ENCODE results near the gene CPLX4. TPM values are rescaled to one million over a fixed set of nuclear protein-coding genes. Genes with fewer than 3 reads are reported as not detected.

CPLX4 gene
- total and polyA plus RNA-seq, 10 donors, result 0.04 TPM; not detected in 9

DNA sequence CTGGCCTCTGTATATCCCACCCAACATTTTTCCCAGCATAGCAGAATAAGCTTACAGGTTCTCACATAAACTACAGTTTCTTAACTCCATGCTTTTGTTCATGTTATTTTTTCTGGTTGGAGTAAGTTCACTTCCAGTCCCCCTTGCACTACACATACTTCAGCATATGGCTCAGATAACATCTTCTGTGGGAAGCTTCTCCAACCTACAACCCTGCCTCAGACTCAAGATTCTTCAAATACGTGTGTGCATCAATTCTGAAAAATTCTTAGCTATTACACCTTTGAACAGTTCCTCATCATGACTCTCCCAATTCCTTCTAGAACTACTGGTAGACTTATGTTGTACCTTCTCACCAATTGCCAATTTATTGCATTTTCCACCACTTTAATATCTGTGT lies 7.5 kb upstream of the CPLX4 start:
- WGBS, 5 donors, result 89 to 100% (median 97%) methylated on average over 1 of the region's 1 CpG
- H3K9me3 ChIP-seq, result no peaks in the 10 kb centered on the region
- no peak for DNase-seq
- H3K36me3 ChIP-seq, result peaks cover 5 to 55% (median 38%) of the 10 kb centered on the region in 6 donors
- H3K27ac ChIP-seq, result no peak overlapping the region
- no peak overlapping the region for H3K4me3 ChIP-seq
- no peaks in the 10 kb centered on the region for H3K27me3 ChIP-seq (replicated peaks in 1 of 7)
- no peak for TF ChIP-seq POLR2A (IDR thresholded peaks at IDR 0.05)
- TF ChIP-seq POLR2AphosphoS5 (IDR thresholded peaks at IDR 0.05), result no peak
- TF ChIP-seq, protein P1, sequence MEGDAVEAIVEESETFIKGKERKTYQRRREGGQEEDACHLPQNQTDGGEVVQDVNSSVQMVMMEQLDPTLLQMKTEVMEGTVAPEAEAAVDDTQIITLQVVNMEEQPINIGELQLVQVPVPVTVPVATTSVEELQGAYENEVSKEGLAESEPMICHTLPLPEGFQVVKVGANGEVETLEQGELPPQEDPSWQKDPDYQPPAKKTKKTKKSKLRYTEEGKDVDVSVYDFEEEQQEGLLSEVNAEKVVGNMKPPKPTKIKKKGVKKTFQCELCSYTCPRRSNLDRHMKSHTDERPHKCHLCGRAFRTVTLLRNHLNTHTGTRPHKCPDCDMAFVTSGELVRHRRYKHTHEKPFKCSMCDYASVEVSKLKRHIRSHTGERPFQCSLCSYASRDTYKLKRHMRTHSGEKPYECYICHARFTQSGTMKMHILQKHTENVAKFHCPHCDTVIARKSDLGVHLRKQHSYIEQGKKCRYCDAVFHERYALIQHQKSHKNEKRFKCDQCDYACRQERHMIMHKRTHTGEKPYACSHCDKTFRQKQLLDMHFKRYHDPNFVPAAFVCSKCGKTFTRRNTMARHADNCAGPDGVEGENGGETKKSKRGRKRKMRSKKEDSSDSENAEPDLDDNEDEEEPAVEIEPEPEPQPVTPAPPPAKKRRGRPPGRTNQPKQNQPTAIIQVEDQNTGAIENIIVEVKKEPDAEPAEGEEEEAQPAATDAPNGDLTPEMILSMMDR (IDR thresholded peaks at IDR 0.05 in 8 of 11, conservative IDR thresholded peaks at IDR 0.05 in 3 of 11), result no peak
- intact Hi-C loops (cut with DNase I; ENCODE audit: low total_unique reads), result no loop called here
- H3K4me1 ChIP-seq, result no peaks in the 10 kb centered on the region

DNA sequence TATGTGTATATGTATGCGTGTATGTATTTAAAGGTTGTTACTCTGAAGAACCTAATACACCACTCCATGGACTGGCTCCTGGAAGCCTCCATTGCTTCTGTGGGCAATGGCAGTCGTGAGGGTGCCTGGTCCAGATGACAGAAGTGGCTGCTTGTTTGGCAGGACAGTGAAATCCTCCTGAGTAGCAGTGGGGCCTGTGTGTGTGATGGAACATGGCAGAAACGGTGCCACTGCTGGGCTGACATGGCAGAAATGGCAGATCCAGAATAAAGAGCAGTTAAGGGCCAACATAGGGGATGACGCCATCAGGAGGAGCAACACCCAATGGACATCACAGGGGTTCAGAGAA lies 6.1 kb upstream of the CPLX4 start:
- no peak overlapping the region for H3K27ac ChIP-seq
- no peak for TF ChIP-seq POLR2AphosphoS5 (IDR thresholded peaks at IDR 0.05)
- H3K36me3 ChIP-seq, result peaks cover 5 to 41% (median 27%) of the 10 kb centered on the region in 6 donors
- H3K4me3 ChIP-seq, result no peak overlapping the region
- intact Hi-C loops (cut with DNase I; ENCODE audit: low total_unique reads), result no loop called here
- no peak for DNase-seq
- no peaks in the 10 kb centered on the region for H3K4me1 ChIP-seq
- no peaks in the 10 kb centered on the region for H3K9me3 ChIP-seq
- WGBS, 5 donors, result 92 to 97% (median 95%) methylated on average over 4 of the region's 4 CpGs
- H3K27me3 ChIP-seq (replicated peaks in 1 of 7), result no peaks in the 10 kb centered on the region

DNA sequence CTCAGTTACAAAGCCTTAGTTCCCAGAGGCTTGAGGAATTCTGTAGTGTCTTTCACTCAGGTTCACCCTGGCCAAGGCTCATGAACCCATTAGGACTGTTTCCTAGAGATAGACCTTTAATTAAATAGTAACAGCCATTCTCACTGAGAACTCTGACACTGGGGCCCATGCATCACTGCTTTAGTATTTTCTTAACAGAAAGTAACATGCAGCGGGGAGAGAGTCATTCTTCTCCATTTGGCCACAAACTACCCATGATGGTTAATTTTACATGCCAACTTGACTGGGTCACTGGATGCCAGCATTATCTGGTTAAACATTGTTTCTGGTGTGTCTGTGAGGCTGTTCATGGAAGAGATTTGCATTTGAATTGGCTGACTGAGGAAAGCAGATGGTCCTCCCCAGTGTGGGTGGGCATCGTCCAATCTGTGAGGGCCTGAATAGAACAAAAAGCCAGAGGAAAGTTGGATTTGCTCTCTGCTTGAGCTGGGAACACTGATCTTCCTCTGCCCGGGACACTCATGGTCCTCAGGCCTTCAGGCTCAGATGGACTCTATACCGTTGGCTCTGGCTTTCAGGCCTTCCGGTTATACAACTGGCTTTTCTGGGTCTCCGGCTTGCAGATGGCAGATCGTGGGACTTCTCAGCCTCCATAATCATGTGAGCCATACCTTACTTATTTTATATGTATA lies 5.6 kb upstream of the CPLX4 start:
- Histone ChIP-seq H3K27me3 (replicated peaks in 1 of 7) (no peaks in the 10 kb centered on the region), H3K27ac (no peak overlapping the region), H3K36me3 (peaks cover 5 to 36% (median 22%) of the 10 kb centered on the region in 6 donors), H3K4me3 (no peak overlapping the region), H3K9me3 (no peaks in the 10 kb centered on the region), H3K4me1 (no peaks in the 10 kb centered on the region)
- TF ChIP-seq POLR2A (IDR thresholded peaks at IDR 0.05) (no peak), POLR2AphosphoS5 (IDR thresholded peaks at IDR 0.05) (no peak)
- TF ChIP-seq, protein P1 (IDR thresholded peaks at IDR 0.05 in 8 of 11, conservative IDR thresholded peaks at IDR 0.05 in 3 of 11), result no peak
- intact Hi-C loops (cut with DNase I; ENCODE audit: low total_unique reads), result no loop called here
- DNase-seq, result no peak
- WGBS, 5 donors, result 95 to 98% (median 96%) methylated on average over 7 of the region's 7 CpGs

DNA sequence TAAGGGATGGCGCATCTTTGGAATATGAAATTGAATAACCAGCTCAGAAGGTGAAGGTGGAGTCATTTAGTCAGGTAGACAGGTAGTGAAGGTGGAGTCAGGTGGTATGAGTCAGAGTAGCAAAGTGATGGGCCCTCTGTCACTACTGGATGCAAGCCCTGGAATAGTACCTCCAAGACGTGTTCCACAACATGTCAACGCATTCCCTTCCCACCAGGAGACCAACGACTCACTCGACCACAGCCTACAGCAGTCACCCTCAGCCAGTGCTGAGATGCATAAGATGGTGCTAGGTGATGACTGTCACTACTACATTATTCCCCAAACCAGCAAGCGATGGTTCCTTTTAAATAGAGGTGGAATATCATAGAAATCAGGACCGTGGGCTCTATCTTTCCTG lies 6.8 kb downstream of the CPLX4 start:
- intact Hi-C loops (cut with DNase I; ENCODE audit: low total_unique reads), result no loop called here
- H3K27ac ChIP-seq, result no peak overlapping the region
- peaks cover 0 to 15% (median 10%) of the 10 kb centered on the region in 6 donors for H3K4me1 ChIP-seq
- WGBS, 5 donors, result 77 to 90% (median 82%) methylated on average over 7 of the region's 7 CpGs
- TF ChIP-seq POLR2A (IDR thresholded peaks at IDR 0.05), result no peak
- no peak for TF ChIP-seq POLR2AphosphoS5 (IDR thresholded peaks at IDR 0.05)
- TF ChIP-seq, protein P1 (IDR thresholded peaks at IDR 0.05 in 8 of 11, conservative IDR thresholded peaks at IDR 0.05 in 3 of 11), result no peak
- H3K27me3 ChIP-seq (replicated peaks in 1 of 7), result peaks cover 0 to 39% (median 23%) of the 10 kb centered on the region in 7 donors
- H3K4me3 ChIP-seq, result no peak overlapping the region
- no peak for DNase-seq
- no peaks in the 10 kb centered on the region for H3K36me3 ChIP-seq
- no peaks in the 10 kb centered on the region for H3K9me3 ChIP-seq
